Measurements from ENCODE around the gene LTBP1. TPM values are rescaled to one million over a fixed set of nuclear protein-coding genes. Genes with fewer than 3 reads are reported as not detected.

LTBP1 gene
- total RNA-seq, 1 experiment from 2014 or later = 10.3 TPM

DNA sequence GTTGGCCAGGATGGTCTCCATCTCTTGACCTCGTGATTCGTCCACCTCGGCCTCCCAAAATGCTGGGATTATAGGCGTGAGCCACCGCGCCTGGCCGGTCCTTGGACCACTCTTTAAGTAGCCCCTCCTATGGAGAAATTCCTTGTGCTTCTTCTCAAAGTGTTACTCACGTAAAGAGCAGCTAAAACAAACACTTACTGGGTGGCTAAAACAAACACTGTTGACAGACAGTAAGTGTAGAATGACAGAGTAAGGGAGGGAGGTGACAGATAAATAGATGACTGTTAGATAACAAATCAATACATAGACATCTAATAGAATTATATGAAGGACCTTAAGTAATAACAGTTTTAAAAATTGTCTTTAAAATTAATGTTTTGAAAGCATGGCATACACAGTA is 488.8 kb downstream of the LTBP1 start:
- no peak overlapping the region for H3K27ac ChIP-seq
- DNase-seq = no peak
- no peaks in the 10 kb centered on the region for H4K20me1 ChIP-seq (ENCODE audit: insufficient read depth)
- H3K36me3 ChIP-seq (ENCODE audit: low read depth) = no peaks in the 10 kb centered on the region
- no peaks in the 10 kb centered on the region; the same call in 1 of the 2 replicates for H3K9me2 ChIP-seq (ENCODE audit: insufficient read depth)
- H3K27me3 ChIP-seq (ENCODE audit: insufficient read depth, low read depth) = no peaks in the 10 kb centered on the region
- ChIA-PET POLR2A (ENCODE audit: unreplicated experiment) (no interaction called here), CTCF (no interaction called here)
- no TSS peak for BruUV-seq (replicated peaks)
- no peak overlapping the region for H3K4me2 ChIP-seq
- H3K9me3 ChIP-seq (ENCODE audit: insufficient read depth, low read depth) = no peaks in the 10 kb centered on the region
- TF ChIP-seq EZH2 (IDR thresholded peaks at IDR 0.05; ENCODE audit: low read depth) = no peak
- TF ChIP-seq, protein P1, sequence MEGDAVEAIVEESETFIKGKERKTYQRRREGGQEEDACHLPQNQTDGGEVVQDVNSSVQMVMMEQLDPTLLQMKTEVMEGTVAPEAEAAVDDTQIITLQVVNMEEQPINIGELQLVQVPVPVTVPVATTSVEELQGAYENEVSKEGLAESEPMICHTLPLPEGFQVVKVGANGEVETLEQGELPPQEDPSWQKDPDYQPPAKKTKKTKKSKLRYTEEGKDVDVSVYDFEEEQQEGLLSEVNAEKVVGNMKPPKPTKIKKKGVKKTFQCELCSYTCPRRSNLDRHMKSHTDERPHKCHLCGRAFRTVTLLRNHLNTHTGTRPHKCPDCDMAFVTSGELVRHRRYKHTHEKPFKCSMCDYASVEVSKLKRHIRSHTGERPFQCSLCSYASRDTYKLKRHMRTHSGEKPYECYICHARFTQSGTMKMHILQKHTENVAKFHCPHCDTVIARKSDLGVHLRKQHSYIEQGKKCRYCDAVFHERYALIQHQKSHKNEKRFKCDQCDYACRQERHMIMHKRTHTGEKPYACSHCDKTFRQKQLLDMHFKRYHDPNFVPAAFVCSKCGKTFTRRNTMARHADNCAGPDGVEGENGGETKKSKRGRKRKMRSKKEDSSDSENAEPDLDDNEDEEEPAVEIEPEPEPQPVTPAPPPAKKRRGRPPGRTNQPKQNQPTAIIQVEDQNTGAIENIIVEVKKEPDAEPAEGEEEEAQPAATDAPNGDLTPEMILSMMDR (conservative IDR thresholded peaks at IDR 0.05) = no peak
- no peaks in the 10 kb centered on the region for H3K4me1 ChIP-seq (replicated peaks; ENCODE audit: insufficient read depth)
- intact Hi-C loops (cut with micrococcal nuclease; ENCODE audit: unreplicated experiment) = no loop called here
- no peak overlapping the region for H2AFZ ChIP-seq
- no peaks in the 10 kb centered on the region for H3K79me2 ChIP-seq (ENCODE audit: low read depth)
- H3F3A ChIP-seq (ENCODE audit: insufficient read depth, low read depth) = no peaks in the 10 kb centered on the region
- H3K4me3 ChIP-seq = no peak overlapping the region

GRCh38 chr2:33436083-33436482 is 489.3 kb downstream of the LTBP1 start:
- ChIA-PET CTCF (interaction anchor here (0.6 kb wide), 1 partner anchor 29 kb away, joined by 3 read pairs; no protein-coding TSS in a partner anchor), POLR2A (ENCODE audit: unreplicated experiment) (no interaction called here)
- no peak overlapping the region for H2AFZ ChIP-seq
- H3K4me1 ChIP-seq (replicated peaks; ENCODE audit: insufficient read depth) = no peaks in the 10 kb centered on the region
- DNase-seq = no peak
- H4K20me1 ChIP-seq (ENCODE audit: insufficient read depth) = no peaks in the 10 kb centered on the region
- no peaks in the 10 kb centered on the region for H3K36me3 ChIP-seq (ENCODE audit: low read depth)
- intact Hi-C loops (cut with micrococcal nuclease; ENCODE audit: unreplicated experiment) = no loop called here
- H3K79me2 ChIP-seq (ENCODE audit: low read depth) = no peaks in the 10 kb centered on the region
- no peak overlapping the region for H3K4me3 ChIP-seq
- H3K9me3 ChIP-seq (ENCODE audit: insufficient read depth, low read depth) = no peaks in the 10 kb centered on the region
- H3K9me2 ChIP-seq (ENCODE audit: insufficient read depth) = no peaks in the 10 kb centered on the region; the same call in 1 of the 2 replicates
- H3K27ac ChIP-seq = no peak overlapping the region
- no TSS peak for BruUV-seq (replicated peaks)
- TF ChIP-seq, protein P1 (conservative IDR thresholded peaks at IDR 0.05) = no peak
- no peak for TF ChIP-seq EZH2 (IDR thresholded peaks at IDR 0.05; ENCODE audit: low read depth)
- H3K4me2 ChIP-seq = no peak overlapping the region
- no peaks in the 10 kb centered on the region for H3K27me3 ChIP-seq (ENCODE audit: insufficient read depth, low read depth)
- H3F3A ChIP-seq (ENCODE audit: insufficient read depth, low read depth) = no peaks in the 10 kb centered on the region

- Histone ChIP-seq H3K4me3 (no peak overlapping the region), H3K79me2 (ENCODE audit: low read depth) (no peaks in the 10 kb centered on the region), H3K36me3 (ENCODE audit: low read depth) (no peaks in the 10 kb centered on the region), H3K27me3 (ENCODE audit: insufficient read depth, low read depth) (no peaks in the 10 kb centered on the region), H3K4me1 (replicated peaks; ENCODE audit: insufficient read depth) (no peaks in the 10 kb centered on the region), H3F3A (ENCODE audit: insufficient read depth, low read depth) (no peaks in the 10 kb centered on the region), H2AFZ (no peak overlapping the region), H4K20me1 (ENCODE audit: insufficient read depth) (no peaks in the 10 kb centered on the region), H3K27ac (no peak overlapping the region), H3K4me2 (no peak overlapping the region), H3K9me3 (ENCODE audit: insufficient read depth, low read depth) (no peaks in the 10 kb centered on the region), H3K9me2 (ENCODE audit: insufficient read depth) (no peaks in the 10 kb centered on the region; the same call in 1 of the 2 replicates)
- no TSS peak for BruUV-seq (replicated peaks)
- ChIA-PET CTCF (no interaction called here), POLR2A (ENCODE audit: unreplicated experiment) (no interaction called here)
- intact Hi-C loops (cut with micrococcal nuclease; ENCODE audit: unreplicated experiment) = no loop called here
- TF ChIP-seq, protein P1 (conservative IDR thresholded peaks at IDR 0.05) = no peak
- no peak for TF ChIP-seq EZH2 (IDR thresholded peaks at IDR 0.05; ENCODE audit: low read depth)
- no peak for DNase-seq
Measured at GRCh38 chr2:33437297-33437696, 490.5 kb downstream of the LTBP1 start.
